SH-SY5Y (cell line): Measurements from ENCODE around the gene APLF.

ENCODE experiments used
- GATA2 ChIP-seq: IDR thresholded peaks from 2 replicates; pipeline ENCODE4 v1.6.1; 2011; ENCODE audit warnings: mild to moderate bottlenecking, low read depth, low read length
- GATA3 ChIP-seq: IDR thresholded peaks from 2 replicates; pipeline ENCODE4 v1.6.1; 2011; ENCODE audit warnings: low read depth, mild to moderate bottlenecking, low read length, moderate library complexity

DNA sequence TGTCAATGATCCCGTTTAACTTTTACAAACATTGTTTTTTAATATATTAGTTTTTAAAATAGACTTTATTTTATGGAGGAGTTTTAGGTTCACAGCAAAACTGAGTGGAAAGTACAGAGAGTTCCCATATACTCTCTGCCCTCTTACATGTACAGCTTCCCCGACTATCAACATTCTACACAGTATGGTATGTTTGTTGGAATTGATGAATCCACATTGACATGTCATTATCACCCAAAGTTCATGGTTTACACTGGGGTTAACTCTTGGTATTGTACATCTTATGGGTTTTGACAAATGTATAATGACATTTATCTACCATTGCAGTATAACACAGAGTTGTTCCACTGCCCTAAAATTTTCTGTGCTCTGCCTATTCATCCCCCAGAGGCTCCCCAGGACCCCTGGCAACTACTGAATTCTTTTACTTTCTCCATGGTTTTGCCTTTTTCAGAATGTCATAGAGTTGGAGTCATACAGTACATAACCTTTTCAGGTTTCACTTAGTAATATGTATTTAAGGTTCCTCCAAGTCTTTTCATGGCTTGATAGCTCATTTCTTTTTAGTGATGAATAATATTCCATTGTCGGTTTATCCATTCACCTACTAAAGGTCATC is 5.5 kb downstream of the APLF start:
- no peak for TF ChIP-seq GATA2
- no peak for TF ChIP-seq GATA3
